BLaER1 (cell line): ENCODE data around the gene PLA2G4C.

Experiments
- H3K27ac ChIP-seq: shearing (Covaris generic); formaldehyde crosslinking; 2 replicates; pipeline ENCODE4 v1.8.1; 2022
- H3K27me3 ChIP-seq: shearing (Covaris generic); formaldehyde crosslinking; 2 replicates; pipeline ENCODE4 v1.8.1; 2022
- H3K36me3 ChIP-seq: shearing (Covaris generic); formaldehyde crosslinking; 2 replicates; pipeline ENCODE4 v1.8.1; 2022
- H3K4me1 ChIP-seq: shearing (Covaris generic); formaldehyde crosslinking; 2 replicates; pipeline ENCODE4 v1.8.1; 2022
- H3K4me2 ChIP-seq: shearing (Covaris generic); formaldehyde crosslinking; 2 replicates; pipeline ENCODE4 v1.8.1; 2022
- H3K4me3 ChIP-seq: shearing (Covaris generic); formaldehyde crosslinking; 2 replicates; pipeline ENCODE4 v1.8.1; 2022
- H3K9ac ChIP-seq: shearing (Covaris generic); formaldehyde crosslinking; 2 replicates; pipeline ENCODE4 v1.8.1; 2022
- H3K9me3 ChIP-seq: shearing (Covaris generic); formaldehyde crosslinking; 2 replicates; pipeline ENCODE4 v1.8.1; 2022
- H4K20me1 ChIP-seq: shearing (Covaris generic); formaldehyde crosslinking; 2 replicates; pipeline ENCODE4 v1.8.1; 2022
- Cebpa-rat ChIP-seq: shearing (Covaris generic); IDR thresholded peaks from 2 replicates; pipeline ENCODE4 v1.8.1; 2022

The PLA2G4C gene

GRCh38 chr19:48041877-48042580 lies 68.6 kb downstream of the PLA2G4C start:
- no peak overlapping the region for H3K4me3 ChIP-seq
- no peak overlapping the region for H3K4me2 ChIP-seq
- peaks cover 16% of the 10 kb centered on the region for H3K9me3 ChIP-seq
- no peak overlapping the region for H3K9ac ChIP-seq
- no peak for TF ChIP-seq Cebpa-rat
- no peaks in the 10 kb centered on the region for H3K36me3 ChIP-seq
- no peak overlapping the region for H3K27ac ChIP-seq
- H3K27me3 ChIP-seq = no peaks in the 10 kb centered on the region
- no peaks in the 10 kb centered on the region for H3K4me1 ChIP-seq
- no peaks in the 10 kb centered on the region for H4K20me1 ChIP-seq

GRCh38 chr19:48036765-48037164 lies 73.9 kb downstream of the PLA2G4C start:
- Histone ChIP-seq H3K36me3 (no peaks in the 10 kb centered on the region), H3K4me1 (no peaks in the 10 kb centered on the region), H3K27ac (no peak overlapping the region), H3K4me2 (no peak overlapping the region), H4K20me1 (no peaks in the 10 kb centered on the region), H3K4me3 (no peak overlapping the region), H3K27me3 (no peaks in the 10 kb centered on the region), H3K9me3 (peaks cover 28% of the 10 kb centered on the region), H3K9ac (no peak overlapping the region)
- no peak for TF ChIP-seq Cebpa-rat

- no peak for TF ChIP-seq Cebpa-rat
- H3K4me1 ChIP-seq = peaks cover 11% of the 10 kb centered on the region
- no peak overlapping the region for H3K4me3 ChIP-seq
- no peaks in the 10 kb centered on the region for H3K36me3 ChIP-seq
- H3K27me3 ChIP-seq = no peaks in the 10 kb centered on the region
- H3K27ac ChIP-seq = no peak overlapping the region
- peaks cover 28% of the 10 kb centered on the region for H3K9me3 ChIP-seq
- no peak overlapping the region for H3K4me2 ChIP-seq
- H3K9ac ChIP-seq = no peak overlapping the region
- H4K20me1 ChIP-seq = no peaks in the 10 kb centered on the region
Observed at GRCh38 chr19:48033604-48034003, 77.0 kb downstream of the PLA2G4C start.

- H4K20me1 ChIP-seq = no peaks in the 10 kb centered on the region
- H3K4me2 ChIP-seq = peak overlapping the region; percentile 44
- no peaks in the 10 kb centered on the region for H3K27me3 ChIP-seq
- H3K27ac ChIP-seq = no peak overlapping the region
- no peak for TF ChIP-seq Cebpa-rat
- H3K4me3 ChIP-seq = no peak overlapping the region
- H3K9ac ChIP-seq = no peak overlapping the region
- H3K9me3 ChIP-seq = no peaks in the 10 kb centered on the region
- no peaks in the 10 kb centered on the region for H3K36me3 ChIP-seq
- peaks cover 11% of the 10 kb centered on the region for H3K4me1 ChIP-seq
Observed at GRCh38 chr19:48030073-48030472, 80.5 kb downstream of the PLA2G4C start.

- Histone ChIP-seq H3K27ac (no peak overlapping the region), H3K4me1 (peaks cover 11% of the 10 kb centered on the region), H3K27me3 (no peaks in the 10 kb centered on the region), H3K9me3 (no peaks in the 10 kb centered on the region), H3K36me3 (no peaks in the 10 kb centered on the region), H3K4me2 (peak overlapping the region; percentile 44), H3K9ac (no peak overlapping the region), H3K4me3 (no peak overlapping the region), H4K20me1 (no peaks in the 10 kb centered on the region)
- TF ChIP-seq Cebpa-rat = no peak
Observed at GRCh38 chr19:48029431-48029830, 81.2 kb downstream of the PLA2G4C start.

- Histone ChIP-seq H3K9ac (no peak overlapping the region), H3K27me3 (no peaks in the 10 kb centered on the region), H4K20me1 (no peaks in the 10 kb centered on the region), H3K4me3 (no peak overlapping the region), H3K4me1 (peaks cover 15% of the 10 kb centered on the region), H3K36me3 (no peaks in the 10 kb centered on the region), H3K27ac (no peak overlapping the region), H3K4me2 (no peak overlapping the region), H3K9me3 (no peaks in the 10 kb centered on the region)
- TF ChIP-seq Cebpa-rat = no peak
Observed at GRCh38 chr19:48025480-48025879, 85.1 kb downstream of the PLA2G4C start.

- Histone ChIP-seq H3K27me3 (no peaks in the 10 kb centered on the region), H3K9me3 (no peaks in the 10 kb centered on the region), H3K4me3 (no peak overlapping the region), H4K20me1 (no peaks in the 10 kb centered on the region), H3K4me1 (peaks cover 4% of the 10 kb centered on the region; the same call in 1 of the 2 replicates), H3K4me2 (no peak overlapping the region), H3K36me3 (no peaks in the 10 kb centered on the region), H3K9ac (no peak overlapping the region), H3K27ac (no peak overlapping the region)
- no peak for TF ChIP-seq Cebpa-rat
Observed at GRCh38 chr19:48023518-48023917, 87.1 kb downstream of the PLA2G4C start.

- Histone ChIP-seq H3K9ac (no peak overlapping the region), H3K4me3 (no peak overlapping the region), H3K27me3 (no peaks in the 10 kb centered on the region), H3K4me1 (peaks cover 4% of the 10 kb centered on the region; the same call in 1 of the 2 replicates), H3K4me2 (no peak overlapping the region), H3K27ac (no peak overlapping the region), H3K36me3 (no peaks in the 10 kb centered on the region), H4K20me1 (no peaks in the 10 kb centered on the region), H3K9me3 (no peaks in the 10 kb centered on the region)
- TF ChIP-seq Cebpa-rat = no peak
Observed at GRCh38 chr19:48023011-48023410, 87.6 kb downstream of the PLA2G4C start.

GRCh38 chr19:48020686-48021085 lies 89.9 kb downstream of the PLA2G4C start:
- TF ChIP-seq Cebpa-rat = no peak
- no peak overlapping the region for H3K27ac ChIP-seq
- H4K20me1 ChIP-seq = no peaks in the 10 kb centered on the region
- no peaks in the 10 kb centered on the region for H3K36me3 ChIP-seq
- no peak overlapping the region for H3K9ac ChIP-seq
- H3K4me1 ChIP-seq = peaks cover 4% of the 10 kb centered on the region; the same call in 1 of the 2 replicates
- H3K4me2 ChIP-seq = no peak overlapping the region
- H3K4me3 ChIP-seq = no peak overlapping the region
- no peaks in the 10 kb centered on the region; the same call in 1 of the 2 replicates for H3K9me3 ChIP-seq
- no peaks in the 10 kb centered on the region for H3K27me3 ChIP-seq

- Histone ChIP-seq H3K27ac (no peak overlapping the region), H3K4me2 (no peak overlapping the region), H3K9ac (no peak overlapping the region), H3K36me3 (no peaks in the 10 kb centered on the region), H3K27me3 (no peaks in the 10 kb centered on the region), H3K4me3 (no peak overlapping the region), H3K4me1 (no peaks in the 10 kb centered on the region), H4K20me1 (no peaks in the 10 kb centered on the region), H3K9me3 (no peaks in the 10 kb centered on the region; the same call in none of the 2 replicates)
- no peak for TF ChIP-seq Cebpa-rat
Observed at GRCh38 chr19:48010932-48011758, 99.5 kb downstream of the PLA2G4C start.
